KMS-11 (cell line): ENCODE measurements around the gene RAB10.
"Not testable (repeated sequence)": the region's sequence is repeated elsewhere in the genome, so short reads cannot be mapped to it uniquely, and the experiment has no call there.

Experiments
- H2AFZ ChIP-seq: fragments of 200-600 bp; sonication (generic); 2 replicates; pipeline ENCODE4 v1.6.1; 2016; ENCODE audit warnings: antibody characterized with exemption, mixed run types, low read depth
- H3K27ac ChIP-seq: fragments of 200-600 bp; sonication (generic); 2 replicates; pipeline ENCODE4 v1.6.1; 2016; ENCODE audit warnings: mild to moderate bottlenecking, mixed run types
- H3K27me3 ChIP-seq: fragments of 200-600 bp; sonication (generic); 2 replicates; pipeline ENCODE4 v1.6.1; 2017; ENCODE audit warnings: mild to moderate bottlenecking, low read depth, mixed run types, moderate library complexity; ENCODE audit not compliant: insufficient read depth
- H3K36me3 ChIP-seq: fragments of 200-600 bp; sonication (generic); 2 replicates; pipeline ENCODE4 v1.6.1; 2017; ENCODE audit warnings: mild to moderate bottlenecking, mixed run types; ENCODE audit not compliant: insufficient read depth
- H3K4me1 ChIP-seq: fragments of 200-600 bp; sonication (generic); 2 replicates; pipeline ENCODE4 v1.6.1; 2016; ENCODE audit warnings: mild to moderate bottlenecking, low read depth, mixed run types; ENCODE audit not compliant: poor library complexity, severe bottlenecking
- H3K4me2 ChIP-seq: fragments of 200-600 bp; sonication (generic); 2 replicates; pipeline ENCODE4 v1.7.0; 2016; ENCODE audit warnings: mild to moderate bottlenecking, mixed run types
- H3K4me3 ChIP-seq: fragments of 200-600 bp; sonication (generic); IDR thresholded peaks from 2 replicates; pipeline ENCODE4 v1.6.1; 2017; ENCODE audit warnings: low read depth, low read length, mixed read lengths; ENCODE audit not compliant: insufficient read depth
- H3K79me2 ChIP-seq: fragments of 200-600 bp; sonication (generic); 2 replicates; pipeline ENCODE4 v1.6.1; 2016; ENCODE audit warnings: low read depth, mixed run types; ENCODE audit not compliant: insufficient read depth
- H3K9ac ChIP-seq: fragments of 200-600 bp; sonication (generic); 2 replicates; pipeline ENCODE4 v1.6.1; 2016; ENCODE audit warnings: mild to moderate bottlenecking, mixed run types
- H4K20me1 ChIP-seq: fragments of 200-600 bp; sonication (generic); 2 replicates; pipeline ENCODE4 v1.6.1; 2016; ENCODE audit warnings: mild to moderate bottlenecking, mixed run types; ENCODE audit not compliant: insufficient read depth
- TF ChIP-seq, protein P1 (sequence below): fragments of 200-600 bp; sonication (generic); conservative IDR thresholded peaks from 2 replicates; pipeline ENCODE4 v1.6.1; 2017; ENCODE audit warnings: low read depth, mild to moderate bottlenecking, antibody characterized with exemption, low read length, moderate library complexity, mixed read lengths

Gene RAB10

DNA sequence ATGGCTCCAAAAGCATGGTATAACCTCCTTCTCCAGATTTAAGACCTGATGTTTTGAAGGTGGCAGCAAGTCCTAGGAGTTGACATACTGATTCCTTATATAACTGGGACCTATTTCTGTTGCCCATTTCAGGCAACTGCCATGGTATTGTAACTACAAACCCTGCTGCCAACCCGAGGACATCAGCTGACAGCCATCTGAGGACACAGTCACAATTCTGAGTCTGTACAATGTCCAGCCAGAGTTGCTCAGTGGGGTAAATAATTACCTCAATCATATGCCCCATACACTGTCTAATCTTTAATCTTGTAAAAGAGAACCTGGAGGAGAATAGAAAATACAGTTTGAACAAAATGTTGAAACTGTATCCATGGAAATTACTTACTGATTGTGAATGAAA, 130.3 kb downstream of the RAB10 start:
- no peaks in the 10 kb centered on the region for H3K36me3 ChIP-seq
- H4K20me1 ChIP-seq, result no peaks in the 10 kb centered on the region
- no peak overlapping the region for H3K27ac ChIP-seq
- H3K79me2 ChIP-seq, result no peaks in the 10 kb centered on the region
- no peaks in the 10 kb centered on the region for H3K4me1 ChIP-seq
- no peak overlapping the region for H3K4me3 ChIP-seq
- TF ChIP-seq, protein P1, sequence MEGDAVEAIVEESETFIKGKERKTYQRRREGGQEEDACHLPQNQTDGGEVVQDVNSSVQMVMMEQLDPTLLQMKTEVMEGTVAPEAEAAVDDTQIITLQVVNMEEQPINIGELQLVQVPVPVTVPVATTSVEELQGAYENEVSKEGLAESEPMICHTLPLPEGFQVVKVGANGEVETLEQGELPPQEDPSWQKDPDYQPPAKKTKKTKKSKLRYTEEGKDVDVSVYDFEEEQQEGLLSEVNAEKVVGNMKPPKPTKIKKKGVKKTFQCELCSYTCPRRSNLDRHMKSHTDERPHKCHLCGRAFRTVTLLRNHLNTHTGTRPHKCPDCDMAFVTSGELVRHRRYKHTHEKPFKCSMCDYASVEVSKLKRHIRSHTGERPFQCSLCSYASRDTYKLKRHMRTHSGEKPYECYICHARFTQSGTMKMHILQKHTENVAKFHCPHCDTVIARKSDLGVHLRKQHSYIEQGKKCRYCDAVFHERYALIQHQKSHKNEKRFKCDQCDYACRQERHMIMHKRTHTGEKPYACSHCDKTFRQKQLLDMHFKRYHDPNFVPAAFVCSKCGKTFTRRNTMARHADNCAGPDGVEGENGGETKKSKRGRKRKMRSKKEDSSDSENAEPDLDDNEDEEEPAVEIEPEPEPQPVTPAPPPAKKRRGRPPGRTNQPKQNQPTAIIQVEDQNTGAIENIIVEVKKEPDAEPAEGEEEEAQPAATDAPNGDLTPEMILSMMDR, result no peak
- H3K4me2 ChIP-seq, result no peak overlapping the region
- H3K9ac ChIP-seq, result no peak overlapping the region
- no peak overlapping the region for H2AFZ ChIP-seq
- no peaks in the 10 kb centered on the region for H3K27me3 ChIP-seq

DNA sequence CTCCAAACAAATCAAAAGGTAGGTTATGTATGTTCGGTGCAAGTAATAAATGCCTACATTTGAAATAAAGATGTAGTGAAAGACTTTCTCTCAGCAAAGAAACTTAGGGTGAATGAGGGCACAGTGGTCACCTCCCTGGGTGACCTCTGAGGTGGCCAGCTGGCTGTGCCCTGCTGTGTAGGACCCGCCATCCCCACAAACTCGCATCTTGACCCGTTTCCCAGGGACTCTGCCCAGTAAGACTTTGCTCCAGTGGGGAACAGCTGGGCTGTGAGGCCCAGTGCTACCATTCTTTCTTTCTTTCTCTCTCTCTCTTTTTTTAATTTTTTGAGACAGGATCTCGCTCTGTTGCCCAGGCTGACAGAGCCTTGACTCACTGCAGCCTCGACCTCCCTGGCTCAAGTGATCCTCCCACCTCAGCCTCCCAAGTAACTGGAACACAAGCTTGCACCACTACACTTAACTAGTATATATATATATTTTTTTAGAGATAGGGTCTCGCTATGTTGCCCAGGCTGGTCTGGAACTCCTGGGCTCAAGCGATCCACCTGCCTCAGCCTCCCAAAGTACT, 130.8 kb downstream of the RAB10 start:
- H2AFZ ChIP-seq, result no peak overlapping the region
- H3K27ac ChIP-seq, result no peak overlapping the region
- TF ChIP-seq, protein P1, result no peak

DNA sequence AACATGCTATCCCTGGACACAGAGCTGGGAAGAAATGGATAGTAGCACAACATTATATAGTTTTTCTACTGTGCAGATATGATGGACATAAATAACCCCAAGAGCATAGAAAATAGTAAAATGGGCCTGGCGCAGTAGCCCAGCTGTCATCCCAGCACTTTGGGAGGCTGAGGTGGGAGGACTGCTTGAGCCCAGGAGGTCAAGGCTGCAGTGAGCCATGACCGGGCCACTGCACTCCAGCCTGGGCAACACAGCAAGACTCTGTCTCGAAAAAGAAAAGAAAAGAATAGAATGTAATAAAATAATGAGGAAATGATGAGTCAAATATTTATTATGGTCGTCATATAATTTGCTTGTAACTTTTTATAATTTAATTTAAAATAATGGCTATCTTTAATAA, 131.5 kb downstream of the RAB10 start:
- Histone ChIP-seq H3K79me2 (no peaks in the 10 kb centered on the region), H3K9ac (no peak overlapping the region), H3K4me3 (no peak overlapping the region), H4K20me1 (no peaks in the 10 kb centered on the region), H3K4me1 (no peaks in the 10 kb centered on the region), H2AFZ (no peak overlapping the region), H3K27ac (no peak overlapping the region), H3K4me2 (no peak overlapping the region), H3K27me3 (no peaks in the 10 kb centered on the region), H3K36me3 (no peaks in the 10 kb centered on the region)
- TF ChIP-seq, protein P1, result no peak

More for the DNA sequence above, 130.8 kb downstream of the RAB10 start:
- Histone ChIP-seq H3K4me1 (no peaks in the 10 kb centered on the region), H4K20me1 (no peaks in the 10 kb centered on the region), H3K27me3 (no peaks in the 10 kb centered on the region), H3K4me2 (no peak overlapping the region), H3K9ac (no peak overlapping the region), H3K36me3 (no peaks in the 10 kb centered on the region), H3K79me2 (no peaks in the 10 kb centered on the region), H3K4me3 (no peak overlapping the region)

DNA sequence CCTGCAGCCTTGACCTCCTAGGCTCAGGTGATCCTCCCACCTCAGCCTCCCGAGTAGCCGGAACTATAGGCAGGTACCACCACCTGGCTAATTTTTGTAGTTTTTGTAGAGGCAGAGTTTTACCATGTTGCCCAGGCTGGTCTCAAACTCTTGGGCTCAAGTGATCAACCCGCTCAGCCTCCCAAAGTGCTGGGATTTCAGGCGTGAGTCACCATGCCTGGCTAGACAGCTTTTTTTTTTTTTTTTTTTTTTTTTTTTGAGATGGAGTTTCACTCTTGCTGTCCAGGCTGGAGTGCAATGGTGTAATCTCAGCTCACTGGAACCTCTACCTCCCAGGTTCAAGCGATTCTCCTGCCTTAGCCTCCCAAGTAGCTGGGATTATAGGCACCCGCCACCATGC, 132.7 kb downstream of the RAB10 start:
- not testable (repeated sequence) for H2AFZ ChIP-seq, H3K4me1 ChIP-seq

DNA sequence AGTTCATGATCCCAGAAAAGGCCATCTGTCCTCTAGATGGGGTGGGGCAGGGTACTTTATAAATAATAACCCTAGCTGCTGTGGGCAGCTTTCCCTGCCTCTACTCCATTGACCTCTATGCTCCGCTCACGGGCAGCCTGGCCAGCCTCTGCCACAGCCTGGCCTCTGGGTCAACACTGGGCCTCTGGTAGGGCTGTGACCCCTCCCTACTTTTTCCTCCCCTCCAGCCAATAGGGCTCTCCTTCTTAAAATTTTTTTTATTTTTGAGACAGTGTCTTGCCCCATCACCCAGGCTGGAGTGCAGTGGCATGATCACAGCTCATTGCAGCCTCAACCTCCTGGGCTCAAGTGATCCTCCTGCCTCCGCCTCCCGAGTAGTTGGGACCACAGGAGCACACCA, 134.9 kb downstream of the RAB10 start:
- no peaks in the 10 kb centered on the region for H4K20me1 ChIP-seq
- H3K79me2 ChIP-seq, result no peaks in the 10 kb centered on the region
- no peak overlapping the region for H3K9ac ChIP-seq
- no peak overlapping the region for H3K4me2 ChIP-seq
- no peaks in the 10 kb centered on the region; the same call in 1 of the 2 replicates for H3K27me3 ChIP-seq
- TF ChIP-seq, protein P1, result no peak
- H3K4me1 ChIP-seq, result no peaks in the 10 kb centered on the region
- H3K36me3 ChIP-seq, result no peaks in the 10 kb centered on the region
- H2AFZ ChIP-seq, result no peak overlapping the region
- H3K4me3 ChIP-seq, result no peak overlapping the region
- H3K27ac ChIP-seq, result no peak overlapping the region

More for the DNA sequence above, 132.7 kb downstream of the RAB10 start:
- H3K27me3 ChIP-seq, H3K9ac ChIP-seq, H3K36me3 ChIP-seq, H3K79me2 ChIP-seq, H4K20me1 ChIP-seq, H3K4me3 ChIP-seq, H3K4me2 ChIP-seq, H3K27ac ChIP-seq: not testable (repeated sequence)
